ENCODE measurements around the gene DAND5. TPM values are rescaled to one million over a fixed set of nuclear protein-coding genes. Genes with fewer than 3 reads are reported as not detected.

DAND5 gene, protein sequence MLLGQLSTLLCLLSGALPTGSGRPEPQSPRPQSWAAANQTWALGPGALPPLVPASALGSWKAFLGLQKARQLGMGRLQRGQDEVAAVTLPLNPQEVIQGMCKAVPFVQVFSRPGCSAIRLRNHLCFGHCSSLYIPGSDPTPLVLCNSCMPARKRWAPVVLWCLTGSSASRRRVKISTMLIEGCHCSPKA
- not detected in 2 replicates for total RNA-seq
- not detected for total RNA-seq (2013)
- not detected in 2 replicates for polyA plus RNA-seq
- not detected in 2 replicates for polyA minus RNA-seq

- peaks cover 4 to 10% of the 10 kb centered on the region in 2 donors for H3K4me1 ChIP-seq (ENCODE audit: control insufficient read depth in 2 of 2, insufficient read depth in 2 of 2, low read length in 2 of 2)
- H3K27ac ChIP-seq (ENCODE audit: low read length in 2 of 2) = no peak within 1 kb of the TSS
- intact Hi-C loops (cut with micrococcal nuclease) = no loop called here
- Mint-ChIP-seq H3K27me3 (peaks cover 3% of the 10 kb centered on the region), H3K4me3 (no peak within 1 kb of the TSS), H3K4me1 (peaks cover 6% of the 10 kb centered on the region), H3K27ac (no peak within 1 kb of the TSS), H3K9me3 (ENCODE audit: insufficient read depth) (no peaks in the 10 kb centered on the region)
- no peaks in the 10 kb centered on the region for H4K20me1 ChIP-seq (ENCODE audit: control insufficient read depth, insufficient read depth, low read length, poor library complexity, severe bottlenecking)
- POLR2A ChIA-PET = no interaction called here
- no peak within 1 kb of the TSS for H3K9ac ChIP-seq (ENCODE audit: low read length)
- H3K36me3 ChIP-seq (replicated peaks in 1 of 2; ENCODE audit: control extremely low read depth in 1 of 2, control insufficient read depth in 1 of 2, extremely low read depth in 1 of 2, insufficient read depth in 2 of 2, low read length in 1 of 2) = no peaks in the 10 kb centered on the region
- H3K4me3 ChIP-seq (ENCODE audit: control extremely low read depth in 1 of 5, extremely low read depth in 1 of 5, insufficient read depth in 1 of 5, low read depth in 2 of 5, low read length in 4 of 5) = no peak within 1 kb of the TSS
- DNase-seq = no peak
- no peak within 1 kb of the TSS for H3K4me2 ChIP-seq (replicated peaks; ENCODE audit: low read depth, low read length, poor library complexity, severe bottlenecking)
- TF ChIP-seq EZH2 (IDR thresholded peaks at IDR 0.05; ENCODE audit: borderline replicate concordance, insufficient read depth, low read depth, low read length, poor library complexity, severe bottlenecking) (no peak), CTCF (IDR thresholded peaks at IDR 0.05) (no peak)
- WGBS (ENCODE audit: insufficient coverage) = 75% methylated on average over 14 of the region's 14 CpGs
- H3K79me2 ChIP-seq (ENCODE audit: control insufficient read depth, insufficient read depth, low read length) = no peaks in the 10 kb centered on the region
- CTCF ChIA-PET = interaction anchor here (1.4 to 3.5 kb wide), 3 partner anchors 8 to 125 kb away, joined by 5 to 22 read pairs (median 7); no protein-coding TSS in a partner anchor
- no peaks in the 10 kb centered on the region for H3K27me3 ChIP-seq (replicated peaks in 1 of 4; ENCODE audit: control extremely low read depth in 1 of 4, control insufficient read depth in 3 of 4, insufficient read depth in 4 of 4, low read length in 3 of 4)
- no peak within 1 kb of the TSS for H2AFZ ChIP-seq (ENCODE audit: insufficient read depth, low read depth, low read length, poor library complexity, severe bottlenecking)
- ATAC-seq (ENCODE audit: low read depth) = no peak
- no peaks in the 10 kb centered on the region for H3K9me3 ChIP-seq (ENCODE audit: control extremely low read depth in 1 of 3, control insufficient read depth in 2 of 3, insufficient read depth in 1 of 3, low read length in 2 of 3)
Measured at GRCh38 chr19:12969292-12969988, at the start of gene DAND5. DAND5 (plus strand) TSS chr19:12969576; CDS start chr19:12969661, 85 bp downstream.

DNA sequence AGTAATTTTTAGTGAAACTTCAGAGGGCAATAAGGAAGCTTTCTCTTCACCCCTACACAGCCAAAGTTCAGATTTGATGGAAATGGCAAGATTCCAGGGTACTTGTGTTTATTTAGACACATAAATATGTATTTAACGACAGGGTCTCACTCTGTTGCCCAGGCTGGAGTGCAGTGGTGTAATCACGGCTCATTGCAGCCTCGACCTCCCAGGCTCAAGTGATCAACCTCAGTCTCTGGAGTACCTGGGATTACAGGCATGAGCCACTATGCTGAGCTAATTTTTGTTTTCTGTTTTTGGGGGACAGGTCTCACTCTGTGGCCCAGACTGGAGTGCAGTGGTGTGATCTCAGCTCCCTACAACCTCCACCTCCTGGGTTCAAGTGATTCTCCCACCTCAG is 48.3 kb upstream of the DAND5 start:
- H3K9ac ChIP-seq (ENCODE audit: low read length) = no peak overlapping the region
- Mint-ChIP-seq H3K27me3 (no peaks in the 10 kb centered on the region), H3K4me3 (no peak overlapping the region), H3K9me3 (ENCODE audit: insufficient read depth) (no peaks in the 10 kb centered on the region), H3K27ac (no peak overlapping the region), H3K4me1 (peaks cover 9% of the 10 kb centered on the region)
- H4K20me1 ChIP-seq (ENCODE audit: control insufficient read depth, insufficient read depth, low read length, poor library complexity, severe bottlenecking) = peaks cover 12% of the 10 kb centered on the region
- H3K27me3 ChIP-seq (replicated peaks in 1 of 4; ENCODE audit: control extremely low read depth in 1 of 4, control insufficient read depth in 3 of 4, insufficient read depth in 4 of 4, low read length in 3 of 4) = no peaks in the 10 kb centered on the region
- H3K9me3 ChIP-seq (ENCODE audit: control extremely low read depth in 1 of 3, control insufficient read depth in 2 of 3, insufficient read depth in 1 of 3, low read length in 2 of 3) = no peaks in the 10 kb centered on the region
- H3K4me1 ChIP-seq (ENCODE audit: control insufficient read depth in 2 of 2, insufficient read depth in 2 of 2, low read length in 2 of 2) = peaks cover 0 to 12% of the 10 kb centered on the region in 2 donors
- no peak for ATAC-seq (ENCODE audit: low read depth)
- no peak for DNase-seq
- intact Hi-C loops (cut with micrococcal nuclease) = no loop called here
- peaks cover 0 to 36% of the 10 kb centered on the region in 2 experiments for H3K36me3 ChIP-seq (replicated peaks in 1 of 2; ENCODE audit: control extremely low read depth in 1 of 2, control insufficient read depth in 1 of 2, extremely low read depth in 1 of 2, insufficient read depth in 2 of 2, low read length in 1 of 2)
- no peaks in the 10 kb centered on the region for H3K79me2 ChIP-seq (ENCODE audit: control insufficient read depth, insufficient read depth, low read length)
- 82% methylated on average over 2 of the region's 3 CpGs for WGBS (ENCODE audit: insufficient coverage)
- POLR2A ChIA-PET = interaction anchor here (1.0 kb wide), 1 partner anchor 30 kb away, joined by 4 read pairs; the partner anchor contains the start of gene GCDH
- no peak overlapping the region for H3K27ac ChIP-seq (ENCODE audit: low read length in 2 of 2)
- H2AFZ ChIP-seq (ENCODE audit: insufficient read depth, low read depth, low read length, poor library complexity, severe bottlenecking) = no peak overlapping the region
- CTCF ChIA-PET = interaction anchor here (0.6 to 1.4 kb wide), 3 partner anchors 12 to 1285 kb away, joined by 3 to 5 read pairs (median 3); partner anchors contain the start of gene ADGRL1
- H3K4me2 ChIP-seq (replicated peaks; ENCODE audit: low read depth, low read length, poor library complexity, severe bottlenecking) = no peak overlapping the region
- TF ChIP-seq EZH2 (IDR thresholded peaks at IDR 0.05; ENCODE audit: borderline replicate concordance, insufficient read depth, low read depth, low read length, poor library complexity, severe bottlenecking) = no peak
- no peak for TF ChIP-seq CTCF (IDR thresholded peaks at IDR 0.05)
- H3K4me3 ChIP-seq (ENCODE audit: control extremely low read depth in 1 of 5, extremely low read depth in 1 of 5, insufficient read depth in 1 of 5, low read depth in 2 of 5, low read length in 4 of 5) = no peak overlapping the region

Measured in B cell (primary cell).